K562 (cell line): ENCODE results near the gene RNF151. TPM values are rescaled to one million over a fixed set of nuclear protein-coding genes. Genes with fewer than 3 reads are reported as not detected.

Experiments used
- ATAC-seq: fragments of 200-7000 bp; cut with Tn5 transposase; 3 replicates; pipeline ENCODE4 v1.9.1; 2020; ENCODE audit warnings: moderate library complexity
- BruUV-seq: library from RNA; stranded (reverse); fragments of 400-500 nt; replicated peaks from 2 replicates; lab custom pipeline; 2021; lab: Mats Ljungman, UMichigan
- CTCF ChIA-PET: fragments of 300-600 bp; formaldehyde crosslinking; extraction: SDS; loops from one replicate; lab custom pipeline; 2021; ENCODE audit warnings: low intra/inter-chr PET ratio; lab: Yijun Ruan, JAX
- POLR2A ChIA-PET: fragments of 300-600, 350-650 bp; sonication (Branson Sonifier 250); formaldehyde crosslinking; extraction: SDS; loops from one replicate; lab custom pipeline; 2021; ENCODE audit warnings: antibody characterized with exemption, inconsistent platforms; lab: Yijun Ruan, JAX
- DNase-seq, 4 experiments: peaks; one replicate each; pipeline versions ENCODE4 v3.0.0 to v3.0.0-alpha.2; 2011 to 2018; ENCODE audit warnings: low spot score in 3 of 4, mixed read lengths in 3 of 4; ENCODE audit errors: extremely low read depth in 1 of 4
- FAIRE-seq: peaks from 2 replicates; lab custom pipeline; 2011; peaks lifted over from hg19 to GRCh38; lab: Jason Lieb, UNC
- H2AFZ ChIP-seq: 2 replicates; pipeline ENCODE4 v1.6.0; 2011; ENCODE audit warnings: low read depth, low read length, control low read depth, inconsistent platforms
- H3K27ac ChIP-seq: fragments of 200-600 bp; 3 replicates; pipeline ENCODE4 v1.8.0; 2011; ENCODE audit warnings: low read depth, mild to moderate bottlenecking, control low read depth, inconsistent platforms, low read length, moderate library complexity, mixed read lengths; ENCODE audit errors: extremely low read depth
- H3K27me3 ChIP-seq, 2 experiments: fragments of 300-600 bp in 1 of 2; 2 replicates in 1 of 2; 3 replicates in 1 of 2; pipeline versions ENCODE4 v1.6.0 to v1.8.0; 2011; ENCODE audit warnings: inconsistent platforms in 2 of 2, low read length in 2 of 2, mild to moderate bottlenecking in 1 of 2, mixed read lengths in 1 of 2, moderate library complexity in 1 of 2; ENCODE audit not compliant: control insufficient read depth in 2 of 2, insufficient read depth in 2 of 2
- H3K36me3 ChIP-seq: fragments of 300-600 bp; 3 replicates; pipeline ENCODE4 v1.8.0; 2011; ENCODE audit warnings: mild to moderate bottlenecking, low read length, inconsistent platforms; ENCODE audit not compliant: control insufficient read depth, insufficient read depth
- H3K4me1 ChIP-seq, 2 experiments: fragments of 200-600 bp in 1 of 2; replicated peaks in 1 of 2; 2 replicates in 1 of 2; 3 replicates in 1 of 2; pipeline versions ENCODE4 v1.5.1 to v1.8.0; 2011; ENCODE audit warnings: inconsistent platforms in 2 of 2, low read length in 2 of 2, mild to moderate bottlenecking in 1 of 2, mixed read lengths in 1 of 2, moderate library complexity in 1 of 2; ENCODE audit not compliant: control insufficient read depth in 2 of 2, insufficient read depth in 2 of 2
- H3K4me2 ChIP-seq: 2 replicates; pipeline ENCODE4 v1.6.1; 2011; ENCODE audit warnings: low read length, control low read depth, inconsistent platforms, mixed read lengths; ENCODE audit not compliant: insufficient read depth
- H3K4me3 ChIP-seq: fragments of 200-600 bp; sonication (generic), shearing (Covaris generic); 2 replicates; pipeline ENCODE4 v1.5.1; 2016; ENCODE audit warnings: control low read depth, inconsistent platforms
- H3K79me2 ChIP-seq: fragments of 200-600 bp; 3 replicates; pipeline ENCODE4 v1.8.0; 2011; ENCODE audit warnings: low read length, inconsistent platforms; ENCODE audit not compliant: control insufficient read depth, insufficient read depth
- H3K9ac ChIP-seq, 2 experiments: 2 replicates each; pipeline versions ENCODE4 v1.6.0 to v1.6.1; 2011; ENCODE audit warnings: low read depth in 2 of 2, low read length in 2 of 2, control low read depth in 1 of 2, inconsistent platforms in 1 of 2, mild to moderate bottlenecking in 1 of 2, mixed read lengths in 1 of 2; ENCODE audit not compliant: insufficient read depth in 1 of 2
- H3K9me1 ChIP-seq: one replicate; pipeline ENCODE4 v1.6.0; 2011; ENCODE audit warnings: inconsistent platforms, mild to moderate bottlenecking, low read length, moderate library complexity; ENCODE audit not compliant: control insufficient read depth, insufficient read depth
- H3K9me3 ChIP-seq: replicated peaks from 2 replicates; pipeline ENCODE4 v1.5.1; 2011; ENCODE audit warnings: low read depth, low read length, inconsistent platforms; ENCODE audit not compliant: control insufficient read depth, insufficient read depth
- H4K20me1 ChIP-seq: replicated peaks from 2 replicates; pipeline ENCODE4 v1.6.1; 2011; ENCODE audit warnings: low read length, inconsistent platforms, mixed read lengths; ENCODE audit not compliant: control insufficient read depth, insufficient read depth
- BCOR ChIP-seq: fragments of 450-650 bp; IDR thresholded peaks from 2 replicates; pipeline ENCODE4 v1.6.1; 2016
- CBX5 ChIP-seq: IDR thresholded peaks from 2 replicates; pipeline ENCODE4 v1.6.1; 2014; ENCODE audit warnings: low read depth, borderline replicate concordance
- GATAD2B ChIP-seq: fragments of 450-650 bp; IDR thresholded peaks from 2 replicates; pipeline ENCODE4 v1.6.1; 2017; ENCODE audit warnings: mild to moderate bottlenecking, borderline replicate concordance
- KLF13 ChIP-seq: fragments of 450-650 bp; IDR thresholded peaks from 2 replicates; pipeline ENCODE4 v1.6.1; 2016; ENCODE audit warnings: missing genetic modification characterization, low read depth, mild to moderate bottlenecking, missing compliant biosample characterization, moderate library complexity, borderline replicate concordance
- LCOR ChIP-seq: sonication (generic); formaldehyde crosslinking; IDR thresholded peaks from 2 replicates; pipeline ENCODE4 v1.8.0; 2022; ENCODE audit warnings: mild to moderate bottlenecking, missing genetic modification reagents
- MBD1 ChIP-seq: fragments of 250-450 bp; sonication (Bioruptor Pico); IDR thresholded peaks from 2 replicates; pipeline ENCODE4 v1.8.0; 2022; ENCODE audit warnings: inconsistent platforms
- MIER1 ChIP-seq: fragments of 450-650 bp; IDR thresholded peaks from 2 replicates; pipeline ENCODE4 v1.6.1; 2016; ENCODE audit warnings: antibody characterized with exemption, mild to moderate bottlenecking, low read depth
- NRF1 ChIP-seq, 2 experiments: fragments of 450-650 bp; IDR thresholded peaks in 1 of 2; conservative IDR thresholded peaks in 1 of 2; 2 replicates each; pipeline ENCODE4 v1.6.1; 2014; ENCODE audit warnings: mild to moderate bottlenecking in 2 of 2
- RBM34 ChIP-seq: fragments of 200-400 bp; formaldehyde crosslinking; IDR thresholded peaks from 2 replicates; pipeline ENCODE4 v1.6.1; 2018; ENCODE audit warnings: low read length, borderline replicate concordance; ENCODE audit not compliant: insufficient read depth
- SOX6 ChIP-seq: fragments of 450-650 bp; IDR thresholded peaks from 2 replicates; pipeline ENCODE4 v1.6.1; 2014; ENCODE audit warnings: mild to moderate bottlenecking
- ZNF395 ChIP-seq: fragments of 200-800 bp; sonication (Bioruptor generic); IDR thresholded peaks from 2 replicates; pipeline ENCODE4 v1.6.1; 2017; ENCODE audit warnings: missing genetic modification characterization, missing compliant biosample characterization
- ZNF75A ChIP-seq: fragments of 450-650 bp; formaldehyde crosslinking; IDR thresholded peaks from 2 replicates; pipeline ENCODE4 v1.4.0; 2020; ENCODE audit warnings: mild to moderate bottlenecking
- WGBS: fragments of 100-300 bp; shearing (Covaris generic); methylation state at CpG from one replicate; pipeline ENCODE4 v1.1.6; 2016; ENCODE audit warnings: low coverage, mixed read lengths; ENCODE audit not compliant: insufficient coverage; ENCODE audit errors: missing lambda C conversion rate; 5-methylcytosine and 5-hydroxymethylcytosine counted together
- in situ Hi-C: fragments of 300-500 bp; cut with MboI; formaldehyde crosslinking; loops from 4 replicates; pipeline ENCODE4 v1.15.0; 2018; ENCODE audit warnings: inconsistent platforms, mixed read lengths
- intact Hi-C: fragments of 100-400 bp; cut with micrococcal nuclease; formaldehyde crosslinking; loops from 2 replicates; pipeline ENCODE4 v1.14.2; 2022
- polyA plus RNA-seq, 8 experiments: library from polyadenylated mRNA; depleted of rRNA in 4 of 8; stranded (reverse) in 5 of 8; unstranded in 3 of 8; fragments of >200 nt; fragmentation: Nextera tagmentation in 2 of 8; fragmentation: Illumina TruSeq in 1 of 8; extraction: Ambion mirVana in 2 of 8; extraction: Trizol in 1 of 8; gene quantifications; 2 replicates each; pipeline versions ENCODE4 v1.2.1 to v1.2.3, GENCODE V29; 2011 to 2014; ENCODE audit warnings: inconsistent platforms in 1 of 8, missing spikeins in 1 of 8
- total RNA-seq, 7 experiments: library from RNA; depleted of rRNA in 6 of 7; stranded (reverse); fragments of >200 nt in 6 of 7; fragmentation: Illumina TruSeq in 2 of 7; extraction: Trizol in 2 of 7; gene quantifications; 2 replicates each; pipeline versions ENCODE4 v1.2.1 to v1.2.3, GENCODE V29; 2011 to 2021; ENCODE audit warnings: low replicate concordance in 1 of 7
- TF ChIP-seq, protein P1 (sequence below): fragments of 450-650 bp; IDR thresholded peaks from 2 replicates; pipeline ENCODE4 v1.7.1; 2018; ENCODE audit warnings: mild to moderate bottlenecking, low read depth; ENCODE audit not compliant: partially characterized antibody

The RNF151 gene
- total and polyA plus RNA-seq, 9 of the 15 experiments (the other 6 are each of a cell fraction or from before 2014, with no cell fraction given): not detected

GRCh38 chr16:1964506-1965395 is 1.9 kb upstream of the RNF151 start, which contains the start of gene RPS2:
Gene RPS2 (minus strand): TSS chr16:1964826. CDS start chr16:1964625, 201 bp downstream.
- peak within 1 kb of the TSS; percentile 89 for H3K4me3 ChIP-seq
- POLR2A ChIA-PET: interaction anchor here (0.6 to 3.9 kb wide), 67 partner anchors 8 to 923 kb away, joined by 3 to 103 read pairs (median 4); partner anchors contain the start of genes E4F1, FAHD1, GFER and HAGH
- H3K79me2 ChIP-seq: peaks cover 71% of the 10 kb centered on the region
- CTCF ChIA-PET: interaction anchor here (0.7 kb wide), 1 partner anchor 35 kb away, joined by 3 read pairs; no protein-coding TSS in a partner anchor
- H4K20me1 ChIP-seq: peaks cover 35% of the 10 kb centered on the region
- peaks cover 38% of the 10 kb centered on the region for H3K36me3 ChIP-seq
- peak within 1 kb of the TSS; percentile 85 for H3K27ac ChIP-seq
- peak within 1 kb of the TSS; percentile 100 for H3K4me2 ChIP-seq
- under 1% methylated on average over 76 of the region's 97 CpGs for WGBS
- BruUV-seq: TSS peak; percentile 82
- H3K9me3 ChIP-seq: no peaks in the 10 kb centered on the region
- H3K27me3 ChIP-seq: no peaks in the 10 kb centered on the region
- intact Hi-C loops (loop anchor here (2.0 kb wide), 1 partner anchor 22 kb away; the partner anchor contains the start of gene MSRB1), in situ Hi-C loops (no loop called here)
- H2AFZ ChIP-seq: peak within 1 kb of the TSS; percentile 73
- H3K9me1 ChIP-seq: peaks cover 3% of the 10 kb centered on the region
- peak; percentile 73 for ATAC-seq
- peak; percentile 94 for FAIRE-seq
- peak; percentile 95 to 100 (median 98) for DNase-seq
- peaks cover 8 to 50% of the 10 kb centered on the region in 2 experiments; a peak in 3 of 5 replicates for H3K4me1 ChIP-seq
- peak within 1 kb of the TSS; percentile 94 to 100 for H3K9ac ChIP-seq
- TF ChIP-seq ZNF75A (no peak), MBD1 (no peak), KLF13 (peak; percentile 70; the same call in 1 of the 2 replicates), RBM34 (no peak), MIER1 (no peak), CBX5 (no peak), ZNF395 (no peak), LCOR (CRISPR knock-in tag) (peak; percentile 61; the same call in 1 of the 2 replicates), BCOR (peak; percentile 36; the same call in 1 of the 2 replicates), NRF1 (conservative IDR thresholded peaks at IDR 0.05 in 1 of 2, IDR thresholded peaks at IDR 0.05 in 1 of 2) (peak; percentile 46 to 49; a peak in 3 of 4 replicates), GATAD2B (no peak), SOX6 (0 out of 2 replicates have a peak, but pooled peaks have one; percentile 24)
- TF ChIP-seq, protein P1, sequence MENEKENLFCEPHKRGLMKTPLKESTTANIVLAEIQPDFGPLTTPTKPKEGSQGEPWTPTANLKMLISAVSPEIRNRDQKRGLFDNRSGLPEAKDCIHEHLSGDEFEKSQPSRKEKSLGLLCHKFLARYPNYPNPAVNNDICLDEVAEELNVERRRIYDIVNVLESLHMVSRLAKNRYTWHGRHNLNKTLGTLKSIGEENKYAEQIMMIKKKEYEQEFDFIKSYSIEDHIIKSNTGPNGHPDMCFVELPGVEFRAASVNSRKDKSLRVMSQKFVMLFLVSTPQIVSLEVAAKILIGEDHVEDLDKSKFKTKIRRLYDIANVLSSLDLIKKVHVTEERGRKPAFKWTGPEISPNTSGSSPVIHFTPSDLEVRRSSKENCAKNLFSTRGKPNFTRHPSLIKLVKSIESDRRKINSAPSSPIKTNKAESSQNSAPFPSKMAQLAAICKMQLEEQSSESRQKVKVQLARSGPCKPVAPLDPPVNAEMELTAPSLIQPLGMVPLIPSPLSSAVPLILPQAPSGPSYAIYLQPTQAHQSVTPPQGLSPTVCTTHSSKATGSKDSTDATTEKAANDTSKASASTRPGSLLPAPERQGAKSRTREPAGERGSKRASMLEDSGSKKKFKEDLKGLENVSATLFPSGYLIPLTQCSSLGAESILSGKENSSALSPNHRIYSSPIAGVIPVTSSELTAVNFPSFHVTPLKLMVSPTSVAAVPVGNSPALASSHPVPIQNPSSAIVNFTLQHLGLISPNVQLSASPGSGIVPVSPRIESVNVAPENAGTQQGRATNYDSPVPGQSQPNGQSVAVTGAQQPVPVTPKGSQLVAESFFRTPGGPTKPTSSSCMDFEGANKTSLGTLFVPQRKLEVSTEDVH: peak; percentile 64
